Measurements from ENCODE around the gene VDR. TPM values are rescaled to one million over a fixed set of nuclear protein-coding genes. Genes with fewer than 3 reads are reported as not detected.

VDR gene
- total RNA-seq, 4 donors from 2014 or later = 16.6 to 25.0 (median 21.3) TPM

Other genes starting within 250 kb of the VDR start
- gene RPAP3, start 199.0 kb downstream of the VDR start, total RNA-seq = 10 to 100 TPM in 3 of 4 donors, 1 to 10 TPM in 1; 7.7 to 20.3 (median 17.7) TPM
- gene ENDOU, start 179.5 kb downstream of the VDR start, total RNA-seq = 100 to 1,000 TPM in 1 of 4 donors, 10 to 100 TPM in 3; 39.8 to 112 (median 46.3) TPM
- gene RAPGEF3, start 146.1 kb downstream of the VDR start, total RNA-seq = 10 to 100 TPM; 12.9 to 39.3 (median 22.5) TPM
- gene SLC48A1, start 131.8 kb downstream of the VDR start, total RNA-seq = 10 to 100 TPM; 18.9 to 35.4 (median 25.4) TPM
- 10 to 100 TPM; 19.8 to 37.2 (median 24.0) TPM for gene HDAC7, start 85.1 kb downstream of the VDR start, total RNA-seq
- gene TMEM106C, start 58.6 kb upstream of the VDR start, total RNA-seq = 10 to 100 TPM; 24.1 to 92.7 (median 63.5) TPM
- not detected for gene COL2A1, start 99.5 kb upstream of the VDR start, total RNA-seq
- gene SENP1, start 201.1 kb upstream of the VDR start, total RNA-seq = 10 to 100 TPM in 3 of 4 donors, 1 to 10 TPM in 1; 7.8 to 19.1 (median 16.5) TPM
- 10 to 100 TPM; 13.0 to 40.9 (median 33.3) TPM for gene PFKM, start 214.4 kb upstream of the VDR start, total RNA-seq

All from esophagus squamous epithelium (tissue), 4 donors.